Epithelial cell of proximal tubule (primary cell): ENCODE data around the gene COG7. TPM values are rescaled to one million over a fixed set of nuclear protein-coding genes. Genes with fewer than 3 reads are reported as not detected.
"Not testable (repeated sequence)": the region's sequence is repeated elsewhere in the genome, so short reads cannot be mapped to it uniquely, and the experiment has no call there.

ENCODE experiments used
- DNase-seq: peaks from one replicate; pipeline ENCODE4 v3.0.0-alpha.2; 2011; ENCODE audit warnings: low read depth
- H3K4me3 ChIP-seq: 2 replicates; pipeline ENCODE4 v1.5.1; 2011; ENCODE audit warnings: low read depth, mild to moderate bottlenecking, low read length
- total RNA-seq: library from RNA; depleted of rRNA; stranded (reverse); fragments of >200 nt; gene quantifications from 2 replicates; pipeline ENCODE4 v1.2.3, GENCODE V29; 2015
- TF ChIP-seq, protein P1 (sequence below): conservative IDR thresholded peaks from 2 replicates; pipeline ENCODE4 v1.5.1; 2012; ENCODE audit warnings: low read depth, mild to moderate bottlenecking, low read length

Gene COG7
- total RNA-seq, 1 donor from 2014 or later: 9.9 TPM

GRCh38 chr16:23388786-23389185 is 64.2 kb downstream of the COG7 start:
- no peak overlapping the region for H3K4me3 ChIP-seq
- DNase-seq: no peak
- TF ChIP-seq, protein P1, sequence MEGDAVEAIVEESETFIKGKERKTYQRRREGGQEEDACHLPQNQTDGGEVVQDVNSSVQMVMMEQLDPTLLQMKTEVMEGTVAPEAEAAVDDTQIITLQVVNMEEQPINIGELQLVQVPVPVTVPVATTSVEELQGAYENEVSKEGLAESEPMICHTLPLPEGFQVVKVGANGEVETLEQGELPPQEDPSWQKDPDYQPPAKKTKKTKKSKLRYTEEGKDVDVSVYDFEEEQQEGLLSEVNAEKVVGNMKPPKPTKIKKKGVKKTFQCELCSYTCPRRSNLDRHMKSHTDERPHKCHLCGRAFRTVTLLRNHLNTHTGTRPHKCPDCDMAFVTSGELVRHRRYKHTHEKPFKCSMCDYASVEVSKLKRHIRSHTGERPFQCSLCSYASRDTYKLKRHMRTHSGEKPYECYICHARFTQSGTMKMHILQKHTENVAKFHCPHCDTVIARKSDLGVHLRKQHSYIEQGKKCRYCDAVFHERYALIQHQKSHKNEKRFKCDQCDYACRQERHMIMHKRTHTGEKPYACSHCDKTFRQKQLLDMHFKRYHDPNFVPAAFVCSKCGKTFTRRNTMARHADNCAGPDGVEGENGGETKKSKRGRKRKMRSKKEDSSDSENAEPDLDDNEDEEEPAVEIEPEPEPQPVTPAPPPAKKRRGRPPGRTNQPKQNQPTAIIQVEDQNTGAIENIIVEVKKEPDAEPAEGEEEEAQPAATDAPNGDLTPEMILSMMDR: no peak

DNA sequence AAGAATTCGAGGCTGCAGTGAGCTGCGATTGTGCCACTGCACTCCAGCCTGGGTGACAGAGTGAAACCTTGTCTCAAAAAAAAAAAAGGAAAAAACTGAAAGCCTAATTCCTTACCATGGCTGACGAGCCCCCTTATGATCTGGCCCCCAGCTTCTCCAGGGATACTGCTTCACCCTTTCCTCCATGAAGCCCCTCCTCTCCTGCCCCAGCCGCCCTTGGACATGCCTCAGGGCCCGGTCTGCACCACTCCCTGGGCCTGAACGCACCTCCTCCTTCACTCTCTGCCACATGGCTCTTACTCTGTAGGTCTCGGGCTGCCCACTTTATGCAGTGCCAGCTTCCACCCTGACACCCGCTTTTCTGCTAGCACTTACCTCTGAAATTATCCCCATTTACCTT is 65.3 kb downstream of the COG7 start:
- TF ChIP-seq, protein P1: no peak
- no peak overlapping the region for H3K4me3 ChIP-seq
- DNase-seq: no peak

GRCh38 chr16:23385441-23385840 is 67.5 kb downstream of the COG7 start:
- TF ChIP-seq, protein P1: no peak
- no peak for DNase-seq
- H3K4me3 ChIP-seq: no peak overlapping the region

GRCh38 chr16:23384878-23385277 is 68.1 kb downstream of the COG7 start:
- DNase-seq: no peak
- no peak overlapping the region for H3K4me3 ChIP-seq
- TF ChIP-seq, protein P1: no peak

DNA sequence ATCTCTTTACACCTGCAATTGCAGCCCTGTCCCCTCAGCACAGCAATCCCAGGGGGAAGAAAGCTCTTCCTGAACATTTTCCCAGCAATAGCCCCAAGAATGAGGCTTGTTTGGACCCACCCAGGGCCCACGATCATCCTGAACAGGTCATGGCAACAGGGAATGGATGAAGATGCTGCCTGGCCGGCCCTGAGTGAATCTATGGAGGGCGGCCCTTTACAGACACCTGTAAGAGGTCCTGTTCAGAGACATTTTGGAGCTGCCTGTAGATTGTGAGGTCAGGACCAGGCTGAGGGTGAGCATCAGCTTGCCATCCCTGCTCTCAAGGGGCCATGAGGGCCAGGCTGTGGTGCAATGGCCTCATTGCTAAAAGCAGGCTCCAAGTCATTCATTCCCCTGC is 69.1 kb downstream of the COG7 start:
- TF ChIP-seq, protein P1: no peak
- no peak for DNase-seq
- no peak overlapping the region for H3K4me3 ChIP-seq

DNA sequence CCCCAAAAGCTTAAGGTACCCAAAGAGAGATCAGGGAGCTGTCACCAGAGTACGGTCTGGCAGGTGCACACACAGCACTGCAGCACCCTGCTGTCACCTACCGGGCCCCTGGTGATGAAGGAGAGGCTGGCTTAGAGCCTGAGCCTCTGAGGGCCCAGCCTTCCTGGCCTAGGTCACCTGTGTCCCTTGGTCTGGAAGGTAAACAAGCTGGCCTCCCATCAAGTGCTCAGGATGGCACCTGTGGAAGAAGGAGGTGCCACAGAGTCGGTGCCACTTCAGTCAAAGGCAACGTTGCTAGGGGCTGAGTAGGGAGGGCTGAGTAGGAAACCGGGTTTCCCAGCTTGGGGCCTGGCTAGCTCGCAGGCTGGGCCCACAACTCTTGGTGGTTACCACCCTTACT is 70.7 kb downstream of the COG7 start:
- TF ChIP-seq, protein P1: no peak
- DNase-seq: no peak
- no peak overlapping the region for H3K4me3 ChIP-seq

GRCh38 chr16:23381702-23382101 is 71.3 kb downstream of the COG7 start:
- not testable (repeated sequence) for DNase-seq, H3K4me3 ChIP-seq
